GM12878 (cell line): ENCODE results near the gene WNK2. TPM values are rescaled to one million over a fixed set of nuclear protein-coding genes. Genes with fewer than 3 reads are reported as not detected.

Experiments used
- ATAC-seq: fragments of 200-7000 bp; cut with Tn5 transposase; 3 replicates; pipeline ENCODE4 v1.9.1; 2020; ENCODE audit warnings: mild to moderate bottlenecking, moderate library complexity
- BruUV-seq: library from RNA; stranded (reverse); fragments of 400-500 nt; replicated peaks from 2 replicates; lab custom pipeline; 2021; lab: Mats Ljungman, UMichigan
- CTCF ChIA-PET: fragments of 300-600 bp; sonication (Branson Sonifier 250); formaldehyde crosslinking; extraction: SDS; loops from one replicate; lab custom pipeline; 2021; ENCODE audit warnings: inconsistent platforms; lab: Yijun Ruan, JAX
- POLR2A ChIA-PET: fragments of 350-600 bp; formaldehyde crosslinking; extraction: SDS; loops from one replicate; lab custom pipeline; 2021; ENCODE audit warnings: inconsistent platforms; lab: Charles Lee
- RAD21 ChIA-PET: fragments of 300-600 bp; sonication (Branson Sonifier 250); formaldehyde crosslinking; loops from one replicate; lab custom pipeline; 2023; ENCODE audit warnings: antibody characterized with exemption; ENCODE audit not compliant: unreplicated experiment; lab: Charles Lee
- SMC1A ChIA-PET: fragments of 300-600 bp; sonication (Branson Sonifier 250); formaldehyde crosslinking; loops from one replicate; lab custom pipeline; 2023; ENCODE audit not compliant: unreplicated experiment, uncharacterized antibody; lab: Charles Lee
- DNase-seq: peaks from one replicate; pipeline ENCODE4 v3.0.0-alpha.2; 2011; ENCODE audit warnings: low read depth, low spot score
- FAIRE-seq: peaks from 3 replicates; lab custom pipeline; 2011; peaks lifted over from hg19 to GRCh38; lab: Jason Lieb, UNC
- H2AFZ ChIP-seq: 2 replicates; pipeline ENCODE4 v1.6.0; 2011; ENCODE audit warnings: low read depth, low read length, control low read depth; ENCODE audit not compliant: control insufficient read depth
- H3K27ac ChIP-seq: 2 replicates; pipeline ENCODE4 v1.5.1; 2011; ENCODE audit warnings: control low read depth; ENCODE audit not compliant: control insufficient read depth, insufficient read depth
- H3K27me3 ChIP-seq, 2 experiments: replicated peaks in 1 of 2; 2 replicates each; pipeline versions ENCODE4 v1.6.0 to v1.6.1; 2011; ENCODE audit warnings: low read length in 1 of 2; ENCODE audit not compliant: control insufficient read depth in 2 of 2, insufficient read depth in 2 of 2
- H3K36me3 ChIP-seq, 2 experiments: 2 replicates each; pipeline ENCODE4 v1.5.1; 2011; ENCODE audit warnings: low read length in 1 of 2; ENCODE audit not compliant: control insufficient read depth in 2 of 2, insufficient read depth in 2 of 2
- H3K4me1 ChIP-seq: 2 replicates; pipeline ENCODE4 v1.6.1; 2011; ENCODE audit warnings: mild to moderate bottlenecking, low read length, moderate library complexity, mixed read lengths; ENCODE audit not compliant: control insufficient read depth, insufficient read depth
- H3K4me2 ChIP-seq: 2 replicates; pipeline ENCODE4 v1.6.0; 2011; ENCODE audit warnings: control low read depth; ENCODE audit not compliant: control insufficient read depth, insufficient read depth
- H3K4me3 ChIP-seq: fragments of 200-600 bp; sonication (generic); 2 replicates; pipeline ENCODE4 v1.5.1; 2016
- H3K79me2 ChIP-seq: 2 replicates; pipeline ENCODE4 v1.6.0; 2011; ENCODE audit warnings: low read length; ENCODE audit not compliant: control insufficient read depth, insufficient read depth
- H3K9ac ChIP-seq: 2 replicates; pipeline ENCODE4 v1.8.0; 2011; ENCODE audit warnings: low read length, control low read depth, mixed read lengths; ENCODE audit not compliant: control insufficient read depth, insufficient read depth
- H3K9me3 ChIP-seq: replicated peaks from 3 replicates; pipeline ENCODE4 v1.5.1; 2011; ENCODE audit warnings: mild to moderate bottlenecking, low read length; ENCODE audit not compliant: control insufficient read depth, insufficient read depth
- H4K20me1 ChIP-seq: 2 replicates; pipeline ENCODE4 v1.6.0; 2011; ENCODE audit not compliant: control insufficient read depth, insufficient read depth
- CEBPB ChIP-seq, 2 experiments: fragments of 150-350 bp in 1 of 2; IDR thresholded peaks; 2 replicates each; pipeline ENCODE4 v1.6.1; 2012 to 2014; ENCODE audit warnings: low read depth in 2 of 2, low read length in 2 of 2, borderline replicate concordance in 1 of 2, inconsistent platforms in 1 of 2
- FOXM1 ChIP-seq: IDR thresholded peaks from 2 replicates; pipeline ENCODE4 v1.6.1; 2012; ENCODE audit warnings: low read depth, mild to moderate bottlenecking, inconsistent platforms, low read length, moderate library complexity
- JUNB ChIP-seq: IDR thresholded peaks from 2 replicates; pipeline ENCODE4 v1.6.1; 2016; ENCODE audit warnings: antibody characterized with exemption, mild to moderate bottlenecking
- RB1 ChIP-seq: fragments of 450-650 bp; formaldehyde crosslinking; IDR thresholded peaks from 2 replicates; pipeline ENCODE4 v1.6.1; 2017; ENCODE audit warnings: mild to moderate bottlenecking, borderline replicate concordance
- SRF ChIP-seq, 2 experiments: IDR thresholded peaks; 2 replicates each; pipeline ENCODE4 v1.6.1; 2011; ENCODE audit warnings: low read depth in 2 of 2, low read length in 2 of 2, mild to moderate bottlenecking in 1 of 2, moderate library complexity in 1 of 2
- WGBS: methylation state at CpG from one replicate; pipeline ENCODE4 v1.1.6; 2016; ENCODE audit warnings: low lambda C conversion rate; ENCODE audit not compliant: insufficient replicate concordance, insufficient coverage; ENCODE audit errors: missing lambda C conversion rate; 5-methylcytosine and 5-hydroxymethylcytosine counted together
- in situ Hi-C: fragments of 300-500 bp; cut with MboI; formaldehyde crosslinking; loops from 9 replicates; pipeline ENCODE4 v1.14.3; 2018; ENCODE audit warnings: mixed read lengths
- intact Hi-C: fragments of 100-400 bp; cut with micrococcal nuclease; formaldehyde crosslinking; loops from one replicate; pipeline ENCODE4 v1.14.2; 2022; ENCODE audit not compliant: unreplicated experiment
- polyA plus RNA-seq, 11 experiments: library from polyadenylated mRNA; depleted of rRNA in 4 of 11; unstranded in 6 of 11; stranded (reverse) in 5 of 11; fragments of >200 nt; fragmentation: Nextera tagmentation in 4 of 11; fragmentation: Illumina TruSeq in 1 of 11; extraction: Ambion mirVana in 4 of 11; extraction: Trizol in 1 of 11; gene quantifications; 1 replicate in 1 of 11; 2 replicates in 10 of 11; pipeline versions ENCODE4 v1.2.1 to v1.2.3, GENCODE V29; 2011 to 2016; ENCODE audit warnings: inconsistent platforms in 2 of 11, missing spikeins in 2 of 11, low read depth in 1 of 11
- total RNA-seq, 4 experiments: library from RNA; depleted of rRNA in 3 of 4; stranded (reverse); fragments of >200 nt in 3 of 4; fragmentation: Illumina TruSeq in 1 of 4; extraction: Trizol in 1 of 4; gene quantifications; 2 replicates each; pipeline versions ENCODE4 v1.2.1 to v1.2.3, GENCODE V29; 2013 to 2021
- TF ChIP-seq, protein P1 (sequence below): fragments of 450-650 bp; IDR thresholded peaks from 2 replicates; pipeline ENCODE4 v1.6.1; 2017; ENCODE audit warnings: mild to moderate bottlenecking, moderate library complexity

The WNK2 gene
- total and polyA plus RNA-seq, 10 of the 15 experiments (the other 5 are each of a cell fraction or from before 2014, with no cell fraction given), result 0.15 TPM; not detected in 9

- no peak for TF ChIP-seq JUNB
These were observed 170.5 kb downstream of the WNK2 start (continued) for GRCh38 chr9:93354451-93354850.

GRCh38 chr9:93355827-93356226 lies 171.9 kb downstream of the WNK2 start:
- ATAC-seq, result no peak
- peaks cover 2% of the 10 kb centered on the region; the same call in 1 of the 3 replicates for H3K9me3 ChIP-seq
- H3K79me2 ChIP-seq, result no peaks in the 10 kb centered on the region
- intact Hi-C loops, result no loop called here
- no peaks in the 10 kb centered on the region for H3K4me1 ChIP-seq
- H3K36me3 ChIP-seq, result no peaks in the 10 kb centered on the region
- H4K20me1 ChIP-seq, result no peaks in the 10 kb centered on the region
- H3K4me2 ChIP-seq, result no peak overlapping the region
- no peaks in the 10 kb centered on the region for H3K27me3 ChIP-seq
- no peak for DNase-seq
- RAD21 ChIA-PET, result interaction anchor here (0.6 kb wide), 1 partner anchor 330 kb away, joined by 3 read pairs; no protein-coding TSS in a partner anchor
- SMC1A ChIA-PET, result no interaction called here
- no peak overlapping the region for H3K9ac ChIP-seq
- FAIRE-seq, result no peak
- no peak overlapping the region for H2AFZ ChIP-seq
- TF ChIP-seq FOXM1, result no peak
- TF ChIP-seq RB1, result no peak
- no peak for TF ChIP-seq SRF (IDR thresholded peaks at IDR 0.05; ENCODE audit: low read depth in 2 of 2, low read length in 2 of 2)
- TF ChIP-seq CEBPB (IDR thresholded peaks at IDR 0.05; ENCODE audit: borderline replicate concordance in 1 of 2, low read depth in 2 of 2, low read length in 2 of 2), result no peak
- TF ChIP-seq, protein P1, sequence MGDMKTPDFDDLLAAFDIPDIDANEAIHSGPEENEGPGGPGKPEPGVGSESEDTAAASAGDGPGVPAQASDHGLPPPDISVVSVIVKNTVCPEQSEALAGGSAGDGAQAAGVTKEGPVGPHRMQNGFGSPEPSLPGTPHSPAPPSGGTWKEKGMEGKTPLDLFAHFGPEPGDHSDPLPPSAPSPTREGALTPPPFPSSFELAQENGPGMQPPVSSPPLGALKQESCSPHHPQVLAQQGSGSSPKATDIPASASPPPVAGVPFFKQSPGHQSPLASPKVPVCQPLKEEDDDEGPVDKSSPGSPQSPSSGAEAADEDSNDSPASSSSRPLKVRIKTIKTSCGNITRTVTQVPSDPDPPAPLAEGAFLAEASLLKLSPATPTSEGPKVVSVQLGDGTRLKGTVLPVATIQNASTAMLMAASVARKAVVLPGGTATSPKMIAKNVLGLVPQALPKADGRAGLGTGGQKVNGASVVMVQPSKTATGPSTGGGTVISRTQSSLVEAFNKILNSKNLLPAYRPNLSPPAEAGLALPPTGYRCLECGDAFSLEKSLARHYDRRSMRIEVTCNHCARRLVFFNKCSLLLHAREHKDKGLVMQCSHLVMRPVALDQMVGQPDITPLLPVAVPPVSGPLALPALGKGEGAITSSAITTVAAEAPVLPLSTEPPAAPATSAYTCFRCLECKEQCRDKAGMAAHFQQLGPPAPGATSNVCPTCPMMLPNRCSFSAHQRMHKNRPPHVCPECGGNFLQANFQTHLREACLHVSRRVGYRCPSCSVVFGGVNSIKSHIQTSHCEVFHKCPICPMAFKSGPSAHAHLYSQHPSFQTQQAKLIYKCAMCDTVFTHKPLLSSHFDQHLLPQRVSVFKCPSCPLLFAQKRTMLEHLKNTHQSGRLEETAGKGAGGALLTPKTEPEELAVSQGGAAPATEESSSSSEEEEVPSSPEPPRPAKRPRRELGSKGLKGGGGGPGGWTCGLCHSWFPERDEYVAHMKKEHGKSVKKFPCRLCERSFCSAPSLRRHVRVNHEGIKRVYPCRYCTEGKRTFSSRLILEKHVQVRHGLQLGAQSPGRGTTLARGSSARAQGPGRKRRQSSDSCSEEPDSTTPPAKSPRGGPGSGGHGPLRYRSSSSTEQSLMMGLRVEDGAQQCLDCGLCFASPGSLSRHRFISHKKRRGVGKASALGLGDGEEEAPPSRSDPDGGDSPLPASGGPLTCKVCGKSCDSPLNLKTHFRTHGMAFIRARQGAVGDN, result no peak
- no peak overlapping the region for H3K27ac ChIP-seq
- WGBS, result 50% methylated on average over 2 of the region's 2 CpGs
- POLR2A ChIA-PET, result no interaction called here
- CTCF ChIA-PET, result no interaction called here
- no TSS peak for BruUV-seq
- in situ Hi-C loops, result no loop called here
- no peak overlapping the region for H3K4me3 ChIP-seq
